BE2C (cell line): ENCODE data around the gene CORIN.

Source experiments
- DNase-seq: peaks from one replicate; pipeline ENCODE4 v3.0.0-alpha.2; 2020
- H3K27me3 ChIP-seq: fragments of 250-450 bp; sonication (Bioruptor Pico); 2 replicates; pipeline ENCODE4 v1.5.1; 2020; ENCODE audit warnings: mild to moderate bottlenecking
- H3K36me3 ChIP-seq: fragments of 250-450 bp; sonication (Bioruptor Pico); 2 replicates; pipeline ENCODE4 v1.5.1; 2020; ENCODE audit warnings: mild to moderate bottlenecking
- H3K4me1 ChIP-seq: fragments of 250-450 bp; sonication (Bioruptor Pico); 2 replicates; pipeline ENCODE4 v1.5.1; 2020
- H3K4me3 ChIP-seq: 2 replicates; pipeline ENCODE4 v1.5.1; 2011; ENCODE audit warnings: low read depth, low read length
- H3K9me3 ChIP-seq: fragments of 250-450 bp; sonication (Bioruptor Pico); 2 replicates; pipeline ENCODE4 v1.5.1; 2020
- CTCF ChIP-seq: IDR thresholded peaks from 2 replicates; pipeline ENCODE4 v1.5.1; 2012; ENCODE audit warnings: mild to moderate bottlenecking, low read depth, low read length

The CORIN gene

GRCh38 chr4:47615385-47615784, 222.5 kb downstream of the CORIN start:
- no peaks in the 10 kb centered on the region for H3K36me3 ChIP-seq
- no peak for TF ChIP-seq CTCF
- no peaks in the 10 kb centered on the region for H3K27me3 ChIP-seq
- peaks cover 4% of the 10 kb centered on the region; the same call in 1 of the 2 replicates for H3K4me1 ChIP-seq
- H3K9me3 ChIP-seq: no peaks in the 10 kb centered on the region
- H3K4me3 ChIP-seq: no peak overlapping the region
- DNase-seq: no peak

GRCh38 chr4:47612116-47613023, 225.5 kb downstream of the CORIN start:
- Histone ChIP-seq H3K9me3 (no peaks in the 10 kb centered on the region), H3K27me3 (no peaks in the 10 kb centered on the region), H3K4me1 (peaks cover 4% of the 10 kb centered on the region; the same call in 1 of the 2 replicates), H3K36me3 (no peaks in the 10 kb centered on the region), H3K4me3 (no peak overlapping the region)
- no peak for TF ChIP-seq CTCF
- DNase-seq: no peak

- no peaks in the 10 kb centered on the region for H3K27me3 ChIP-seq
- no peaks in the 10 kb centered on the region for H3K9me3 ChIP-seq
- no peak overlapping the region for H3K4me3 ChIP-seq
- no peak for TF ChIP-seq CTCF
- H3K36me3 ChIP-seq: no peaks in the 10 kb centered on the region
- no peak for DNase-seq
- no peaks in the 10 kb centered on the region for H3K4me1 ChIP-seq
These were observed 231.4 kb downstream of the CORIN start for GRCh38 chr4:47606482-47606881.

GRCh38 chr4:47598896-47599295, 239.0 kb downstream of the CORIN start:
- H3K9me3 ChIP-seq: no peaks in the 10 kb centered on the region
- no peak for TF ChIP-seq CTCF
- DNase-seq: no peak
- no peaks in the 10 kb centered on the region for H3K36me3 ChIP-seq
- H3K4me3 ChIP-seq: no peak overlapping the region
- peaks cover 2% of the 10 kb centered on the region; the same call in 1 of the 2 replicates for H3K4me1 ChIP-seq
- no peaks in the 10 kb centered on the region for H3K27me3 ChIP-seq

GRCh38 chr4:47598320-47598719, 239.5 kb downstream of the CORIN start:
- TF ChIP-seq CTCF: no peak
- Histone ChIP-seq H3K27me3 (no peaks in the 10 kb centered on the region), H3K9me3 (no peaks in the 10 kb centered on the region), H3K4me1 (peaks cover 2% of the 10 kb centered on the region; the same call in 1 of the 2 replicates), H3K36me3 (no peaks in the 10 kb centered on the region), H3K4me3 (no peak overlapping the region)
- DNase-seq: peak; percentile 20

GRCh38 chr4:47597696-47598095, 240.2 kb downstream of the CORIN start:
- DNase-seq: no peak
- Histone ChIP-seq H3K27me3 (no peaks in the 10 kb centered on the region), H3K36me3 (no peaks in the 10 kb centered on the region), H3K9me3 (no peaks in the 10 kb centered on the region), H3K4me1 (peaks cover 2% of the 10 kb centered on the region; the same call in 1 of the 2 replicates), H3K4me3 (no peak overlapping the region)
- TF ChIP-seq CTCF: no peak
